ENCODE data around the gene PPFIA2. TPM values are rescaled to one million over a fixed set of nuclear protein-coding genes. Genes with fewer than 3 reads are reported as not detected.

The PPFIA2 gene
- total RNA-seq, 1 donor from 2014 or later: not detected

GRCh38 chr12:81617915-81618314 is 141.2 kb downstream of the PPFIA2 start:
- no peak for DNase-seq (ENCODE audit: low spot score)
- no peak for TF ChIP-seq CTCF (IDR thresholded peaks at IDR 0.05; ENCODE audit: unreplicated experiment)
- Mint-ChIP-seq H3K36me3 (ENCODE audit: low read depth, unreplicated experiment) (no peaks in the 10 kb centered on the region), H3K4me1 (ENCODE audit: unreplicated experiment) (no peaks in the 10 kb centered on the region), H3K27me3 (ENCODE audit: unreplicated experiment) (peaks cover 1% of the 10 kb centered on the region), H3K4me3 (ENCODE audit: unreplicated experiment) (no peak overlapping the region), H3K27ac (ENCODE audit: unreplicated experiment) (no peak overlapping the region), H3K9me3 (ENCODE audit: unreplicated experiment) (no peaks in the 10 kb centered on the region)

GRCh38 chr12:81615026-81615588 is 144.0 kb downstream of the PPFIA2 start:
- TF ChIP-seq CTCF (IDR thresholded peaks at IDR 0.05; ENCODE audit: unreplicated experiment): no peak
- Mint-ChIP-seq H3K36me3 (ENCODE audit: low read depth, unreplicated experiment) (no peaks in the 10 kb centered on the region), H3K4me3 (ENCODE audit: unreplicated experiment) (no peak overlapping the region), H3K9me3 (ENCODE audit: unreplicated experiment) (no peaks in the 10 kb centered on the region), H3K4me1 (ENCODE audit: unreplicated experiment) (no peaks in the 10 kb centered on the region), H3K27ac (ENCODE audit: unreplicated experiment) (no peak overlapping the region), H3K27me3 (ENCODE audit: unreplicated experiment) (peaks cover 1% of the 10 kb centered on the region)
- DNase-seq (ENCODE audit: low spot score): no peak

GRCh38 chr12:81610955-81611889 is 147.9 kb downstream of the PPFIA2 start:
- peak; percentile 9 for DNase-seq (ENCODE audit: low spot score)
- no peak overlapping the region for H3K27ac Mint-ChIP-seq (ENCODE audit: unreplicated experiment)
- peak; percentile 27 for TF ChIP-seq CTCF (IDR thresholded peaks at IDR 0.05; ENCODE audit: unreplicated experiment)

GRCh38 chr12:81597928-81598604 is 161.1 kb downstream of the PPFIA2 start:
- H3K27me3 Mint-ChIP-seq (ENCODE audit: unreplicated experiment): no peaks in the 10 kb centered on the region
- no peak for TF ChIP-seq CTCF (IDR thresholded peaks at IDR 0.05; ENCODE audit: unreplicated experiment)
- no peak overlapping the region for H3K27ac Mint-ChIP-seq (ENCODE audit: unreplicated experiment)
- no peaks in the 10 kb centered on the region for H3K36me3 Mint-ChIP-seq (ENCODE audit: low read depth, unreplicated experiment)
- no peak for DNase-seq (ENCODE audit: low spot score)
- H3K9me3 Mint-ChIP-seq (ENCODE audit: unreplicated experiment): no peaks in the 10 kb centered on the region
- H3K4me1 Mint-ChIP-seq (ENCODE audit: unreplicated experiment): no peaks in the 10 kb centered on the region
- H3K4me3 Mint-ChIP-seq (ENCODE audit: unreplicated experiment): no peak overlapping the region

More at GRCh38 chr12:81610955-81611889, 147.9 kb downstream of the PPFIA2 start:
- no peaks in the 10 kb centered on the region for H3K27me3 Mint-ChIP-seq (ENCODE audit: unreplicated experiment)
- no peaks in the 10 kb centered on the region for H3K9me3 Mint-ChIP-seq (ENCODE audit: unreplicated experiment)
- no peaks in the 10 kb centered on the region for H3K4me1 Mint-ChIP-seq (ENCODE audit: unreplicated experiment)
- H3K4me3 Mint-ChIP-seq (ENCODE audit: unreplicated experiment): no peak overlapping the region
- no peaks in the 10 kb centered on the region for H3K36me3 Mint-ChIP-seq (ENCODE audit: low read depth, unreplicated experiment)

All from endothelial cell (in vitro differentiated cells).